ENCODE measurements around the gene COL5A2. TPM values are rescaled to one million over a fixed set of nuclear protein-coding genes. Genes with fewer than 3 reads are reported as not detected.

COL5A2 gene
- polyA plus RNA-seq, 1 donor from 2014 or later = 3.6 TPM

DNA sequence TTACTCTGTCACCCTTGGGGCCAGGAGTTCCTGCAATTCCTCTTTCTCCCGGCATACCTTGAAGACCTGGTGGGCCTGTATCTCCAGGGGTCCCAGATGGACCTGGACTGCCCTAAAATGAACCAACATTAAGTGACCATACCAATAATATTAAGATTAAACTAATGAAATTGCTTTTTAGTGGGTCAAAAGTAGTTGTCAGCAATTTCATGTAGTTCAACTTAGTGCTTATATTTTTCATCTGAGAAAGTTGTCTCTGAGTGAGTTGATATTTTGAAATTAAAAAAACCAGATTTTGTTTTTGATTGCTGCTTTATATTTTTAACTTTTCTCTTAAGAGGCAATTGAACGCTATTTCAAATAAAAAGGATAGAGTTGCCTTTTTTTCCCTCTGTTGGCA, 122.2 kb downstream of the COL5A2 start:
- no peak overlapping the region for H3K4me3 ChIP-seq (ENCODE audit: low read length)
- H3K27ac ChIP-seq (ENCODE audit: low read length) = no peak overlapping the region
- H4K20me1 ChIP-seq (ENCODE audit: insufficient read depth) = no peaks in the 10 kb centered on the region
- no peak overlapping the region for H3K9ac ChIP-seq (ENCODE audit: low read length)
- no peaks in the 10 kb centered on the region for H3K36me3 ChIP-seq (ENCODE audit: insufficient read depth, low read length)
- TF ChIP-seq, protein P1, sequence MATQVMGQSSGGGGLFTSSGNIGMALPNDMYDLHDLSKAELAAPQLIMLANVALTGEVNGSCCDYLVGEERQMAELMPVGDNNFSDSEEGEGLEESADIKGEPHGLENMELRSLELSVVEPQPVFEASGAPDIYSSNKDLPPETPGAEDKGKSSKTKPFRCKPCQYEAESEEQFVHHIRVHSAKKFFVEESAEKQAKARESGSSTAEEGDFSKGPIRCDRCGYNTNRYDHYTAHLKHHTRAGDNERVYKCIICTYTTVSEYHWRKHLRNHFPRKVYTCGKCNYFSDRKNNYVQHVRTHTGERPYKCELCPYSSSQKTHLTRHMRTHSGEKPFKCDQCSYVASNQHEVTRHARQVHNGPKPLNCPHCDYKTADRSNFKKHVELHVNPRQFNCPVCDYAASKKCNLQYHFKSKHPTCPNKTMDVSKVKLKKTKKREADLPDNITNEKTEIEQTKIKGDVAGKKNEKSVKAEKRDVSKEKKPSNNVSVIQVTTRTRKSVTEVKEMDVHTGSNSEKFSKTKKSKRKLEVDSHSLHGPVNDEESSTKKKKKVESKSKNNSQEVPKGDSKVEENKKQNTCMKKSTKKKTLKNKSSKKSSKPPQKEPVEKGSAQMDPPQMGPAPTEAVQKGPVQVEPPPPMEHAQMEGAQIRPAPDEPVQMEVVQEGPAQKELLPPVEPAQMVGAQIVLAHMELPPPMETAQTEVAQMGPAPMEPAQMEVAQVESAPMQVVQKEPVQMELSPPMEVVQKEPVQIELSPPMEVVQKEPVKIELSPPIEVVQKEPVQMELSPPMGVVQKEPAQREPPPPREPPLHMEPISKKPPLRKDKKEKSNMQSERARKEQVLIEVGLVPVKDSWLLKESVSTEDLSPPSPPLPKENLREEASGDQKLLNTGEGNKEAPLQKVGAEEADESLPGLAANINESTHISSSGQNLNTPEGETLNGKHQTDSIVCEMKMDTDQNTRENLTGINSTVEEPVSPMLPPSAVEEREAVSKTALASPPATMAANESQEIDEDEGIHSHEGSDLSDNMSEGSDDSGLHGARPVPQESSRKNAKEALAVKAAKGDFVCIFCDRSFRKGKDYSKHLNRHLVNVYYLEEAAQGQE (IDR thresholded peaks at IDR 0.05; ENCODE audit: borderline replicate concordance) = no peak
- TF ChIP-seq RAD21 (conservative IDR thresholded peaks at IDR 0.05) (no peak), TAF1 (IDR thresholded peaks at IDR 0.05; ENCODE audit: low read depth) (no peak), POLR2AphosphoS5 (IDR thresholded peaks at IDR 0.05) (no peak), EP300 (conservative IDR thresholded peaks at IDR 0.05; ENCODE audit: poor library complexity, severe bottlenecking) (no peak), MXI1 (conservative IDR thresholded peaks at IDR 0.05; ENCODE audit: poor library complexity, severe bottlenecking) (no peak), EZH2 (IDR thresholded peaks at IDR 0.05; ENCODE audit: borderline replicate concordance, insufficient read depth, low read length, poor library complexity, severe bottlenecking) (no peak), SMC3 (conservative IDR thresholded peaks at IDR 0.05; ENCODE audit: poor library complexity) (no peak)
- TF ChIP-seq, protein P2, sequence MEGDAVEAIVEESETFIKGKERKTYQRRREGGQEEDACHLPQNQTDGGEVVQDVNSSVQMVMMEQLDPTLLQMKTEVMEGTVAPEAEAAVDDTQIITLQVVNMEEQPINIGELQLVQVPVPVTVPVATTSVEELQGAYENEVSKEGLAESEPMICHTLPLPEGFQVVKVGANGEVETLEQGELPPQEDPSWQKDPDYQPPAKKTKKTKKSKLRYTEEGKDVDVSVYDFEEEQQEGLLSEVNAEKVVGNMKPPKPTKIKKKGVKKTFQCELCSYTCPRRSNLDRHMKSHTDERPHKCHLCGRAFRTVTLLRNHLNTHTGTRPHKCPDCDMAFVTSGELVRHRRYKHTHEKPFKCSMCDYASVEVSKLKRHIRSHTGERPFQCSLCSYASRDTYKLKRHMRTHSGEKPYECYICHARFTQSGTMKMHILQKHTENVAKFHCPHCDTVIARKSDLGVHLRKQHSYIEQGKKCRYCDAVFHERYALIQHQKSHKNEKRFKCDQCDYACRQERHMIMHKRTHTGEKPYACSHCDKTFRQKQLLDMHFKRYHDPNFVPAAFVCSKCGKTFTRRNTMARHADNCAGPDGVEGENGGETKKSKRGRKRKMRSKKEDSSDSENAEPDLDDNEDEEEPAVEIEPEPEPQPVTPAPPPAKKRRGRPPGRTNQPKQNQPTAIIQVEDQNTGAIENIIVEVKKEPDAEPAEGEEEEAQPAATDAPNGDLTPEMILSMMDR (IDR thresholded peaks at IDR 0.05; ENCODE audit: poor library complexity, severe bottlenecking) = no peak
- no peaks in the 10 kb centered on the region for H3F3A ChIP-seq (ENCODE audit: insufficient read depth, low read length, poor library complexity, severe bottlenecking)
- no peaks in the 10 kb centered on the region for H3K79me2 ChIP-seq (replicated peaks; ENCODE audit: insufficient read depth, low read length)
- H3K27me3 ChIP-seq (ENCODE audit: insufficient read depth, low read depth, low read length) = no peaks in the 10 kb centered on the region
- H3K9me3 ChIP-seq (ENCODE audit: low read length) = no peaks in the 10 kb centered on the region
- H3K4me2 ChIP-seq (ENCODE audit: low read length) = no peak overlapping the region
- H2AFZ ChIP-seq (ENCODE audit: low read depth, low read length) = no peak overlapping the region
- no peaks in the 10 kb centered on the region for H3K9me2 ChIP-seq (ENCODE audit: insufficient read depth, low read length)

DNA sequence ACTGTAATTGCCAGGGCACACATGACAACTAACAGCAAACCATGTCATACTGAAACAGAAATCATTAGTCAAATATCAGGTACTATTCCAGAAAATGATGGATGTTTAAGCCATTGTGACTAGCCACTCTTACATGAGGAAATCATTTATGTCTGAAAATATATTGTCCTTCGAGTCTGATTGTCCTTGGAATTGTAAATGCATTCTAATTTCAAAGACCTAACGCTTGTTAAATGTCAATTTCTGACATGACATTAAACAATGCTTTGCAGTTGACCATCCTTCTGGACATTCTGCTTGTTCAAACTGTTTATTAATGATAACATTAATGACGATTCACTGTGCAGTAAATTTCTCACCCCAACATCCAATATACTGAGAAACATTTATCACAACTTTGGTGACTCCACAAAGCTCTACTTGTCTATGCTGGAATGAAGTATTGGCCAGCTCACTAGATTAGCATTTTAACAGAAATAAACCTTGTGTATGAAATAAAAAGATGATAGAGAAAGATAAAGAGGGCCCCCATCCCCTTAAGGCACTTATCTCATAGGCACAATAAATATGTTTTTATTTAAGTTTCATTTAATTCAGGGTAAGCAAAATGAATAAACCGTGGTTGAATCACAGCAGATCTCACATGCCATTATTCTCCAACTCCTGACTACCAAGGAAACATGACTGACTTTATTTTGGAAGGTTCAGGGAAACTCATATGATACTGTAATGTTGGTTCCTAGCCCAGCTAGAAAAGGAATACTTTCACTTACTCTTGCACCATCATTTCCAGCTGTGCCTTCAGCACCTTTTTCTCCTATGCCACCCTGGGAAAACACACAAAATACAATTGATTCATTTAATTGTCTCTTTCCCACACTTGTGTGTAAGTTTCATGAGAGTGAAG, 123.1 kb downstream of the COL5A2 start:
- Histone ChIP-seq H3F3A (ENCODE audit: insufficient read depth, low read length, poor library complexity, severe bottlenecking) (no peaks in the 10 kb centered on the region), H3K9me3 (ENCODE audit: low read length) (no peaks in the 10 kb centered on the region), H4K20me1 (ENCODE audit: insufficient read depth) (no peaks in the 10 kb centered on the region), H3K36me3 (ENCODE audit: insufficient read depth, low read length) (no peaks in the 10 kb centered on the region), H3K4me3 (ENCODE audit: low read length) (no peak overlapping the region), H3K27me3 (ENCODE audit: insufficient read depth, low read depth, low read length) (no peaks in the 10 kb centered on the region), H3K79me2 (replicated peaks; ENCODE audit: insufficient read depth, low read length) (no peaks in the 10 kb centered on the region), H2AFZ (ENCODE audit: low read depth, low read length) (no peak overlapping the region), H3K9me2 (ENCODE audit: insufficient read depth, low read length) (no peaks in the 10 kb centered on the region), H3K27ac (ENCODE audit: low read length) (no peak overlapping the region), H3K4me2 (ENCODE audit: low read length) (no peak overlapping the region), H3K9ac (ENCODE audit: low read length) (no peak overlapping the region)
- no peak for TF ChIP-seq POLR2AphosphoS5 (IDR thresholded peaks at IDR 0.05)
- TF ChIP-seq, protein P2 (IDR thresholded peaks at IDR 0.05; ENCODE audit: poor library complexity, severe bottlenecking) = no peak
- TF ChIP-seq, protein P1 (IDR thresholded peaks at IDR 0.05; ENCODE audit: borderline replicate concordance) = no peak
- no peak for TF ChIP-seq TAF1 (IDR thresholded peaks at IDR 0.05; ENCODE audit: low read depth)
- no peak for TF ChIP-seq RAD21 (conservative IDR thresholded peaks at IDR 0.05)
- no peak for TF ChIP-seq EP300 (conservative IDR thresholded peaks at IDR 0.05; ENCODE audit: poor library complexity, severe bottlenecking)
- TF ChIP-seq EZH2 (IDR thresholded peaks at IDR 0.05; ENCODE audit: borderline replicate concordance, insufficient read depth, low read length, poor library complexity, severe bottlenecking) = no peak
- no peak for TF ChIP-seq MXI1 (conservative IDR thresholded peaks at IDR 0.05; ENCODE audit: poor library complexity, severe bottlenecking)
- TF ChIP-seq SMC3 (conservative IDR thresholded peaks at IDR 0.05; ENCODE audit: poor library complexity) = no peak
